ENCODE measurements around the gene C6orf89.
"Not testable (repeated sequence)": the region's sequence is repeated elsewhere in the genome, so short reads cannot be mapped to it uniquely, and the experiment has no call there.

The C6orf89 gene

DNA sequence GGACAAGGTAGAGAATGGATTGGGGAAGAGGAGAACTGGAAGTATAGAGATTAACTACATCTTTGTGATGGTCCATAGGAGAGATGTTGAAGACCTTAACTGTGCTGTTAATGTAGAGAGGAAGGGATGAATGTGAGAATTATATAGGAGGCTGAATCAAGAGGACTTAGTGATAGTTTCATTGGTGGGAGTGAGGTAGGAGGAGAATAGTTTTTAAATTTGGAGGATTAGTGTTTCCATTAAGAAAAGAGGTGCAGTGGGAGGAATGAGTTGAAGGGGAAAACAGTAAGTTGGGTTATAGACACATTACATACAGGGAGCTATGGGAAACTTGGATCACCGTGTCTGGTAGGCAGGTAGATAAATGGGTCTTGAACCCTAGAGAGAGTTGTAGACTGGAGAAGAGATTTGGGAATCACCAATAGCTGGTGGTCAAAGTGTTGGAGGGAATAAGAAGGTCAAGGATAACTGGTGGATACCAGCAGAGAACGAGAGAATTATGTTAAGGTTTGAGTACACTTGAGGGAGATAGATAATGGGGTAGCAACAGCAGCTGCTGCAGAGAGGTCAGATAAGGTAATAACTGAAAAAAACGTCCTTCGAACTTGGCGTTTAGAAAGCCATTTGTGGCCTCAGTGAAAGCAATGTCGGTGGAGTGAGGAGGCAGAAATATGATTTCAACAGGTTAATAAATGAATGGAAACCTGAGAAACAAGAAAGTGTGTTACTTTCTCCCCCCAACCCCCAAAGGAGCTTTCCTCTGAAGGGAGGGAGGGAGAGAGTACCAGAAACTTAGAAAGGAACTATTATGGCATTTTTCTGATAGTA is 3.1 kb downstream of the C6orf89 start:
- H3K18ac ChIP-seq (ENCODE audit: low read length), result no peak overlapping the region
- no peaks in the 10 kb centered on the region for H3K4me1 ChIP-seq (ENCODE audit: control insufficient read depth, low read depth, low read length)
- no peak overlapping the region for H3K4me2 ChIP-seq (ENCODE audit: low read length)
- no peak overlapping the region for H2AK5ac ChIP-seq (ENCODE audit: low read length)
- no peak overlapping the region for H4K8ac ChIP-seq (ENCODE audit: low read depth, low read length)
- H3K23ac ChIP-seq (ENCODE audit: low read length), result no peak overlapping the region
- H3K4me3 ChIP-seq (ENCODE audit: low read length), result no peak overlapping the region
- peaks cover 2% of the 10 kb centered on the region for H3K79me1 ChIP-seq (ENCODE audit: low read length)
- H2BK120ac ChIP-seq (ENCODE audit: low read depth, low read length), result no peak overlapping the region
- WGBS (ENCODE audit: extremely low coverage, insufficient coverage, low lambda C conversion rate), result no CpG with 5 or more reads among the region's 6 CpGs
- no peak overlapping the region for H4K5ac ChIP-seq (ENCODE audit: low read length)
- no peak overlapping the region for H3K56ac ChIP-seq (ENCODE audit: low read length)
- H3K27ac ChIP-seq (ENCODE audit: low read depth, low read length), result no peak overlapping the region
- H2BK5ac ChIP-seq (ENCODE audit: low read length), result no peak overlapping the region
- no peaks in the 10 kb centered on the region for H3K36me3 ChIP-seq (ENCODE audit: control insufficient read depth, insufficient read depth, low read length)
- no peaks in the 10 kb centered on the region for H3K79me2 ChIP-seq (ENCODE audit: control insufficient read depth, insufficient read depth, low read length)
- DNase-seq, result no peak
- no peak overlapping the region for H2BK15ac ChIP-seq (replicated peaks; ENCODE audit: low read depth)
- H3K4ac ChIP-seq (ENCODE audit: low read depth, low read length), result no peak overlapping the region
- H3K9ac ChIP-seq (ENCODE audit: low read length), result no peak overlapping the region
- H3K27me3 ChIP-seq (ENCODE audit: insufficient read depth, low read length, poor library complexity), result peaks cover 2% of the 10 kb centered on the region

DNA sequence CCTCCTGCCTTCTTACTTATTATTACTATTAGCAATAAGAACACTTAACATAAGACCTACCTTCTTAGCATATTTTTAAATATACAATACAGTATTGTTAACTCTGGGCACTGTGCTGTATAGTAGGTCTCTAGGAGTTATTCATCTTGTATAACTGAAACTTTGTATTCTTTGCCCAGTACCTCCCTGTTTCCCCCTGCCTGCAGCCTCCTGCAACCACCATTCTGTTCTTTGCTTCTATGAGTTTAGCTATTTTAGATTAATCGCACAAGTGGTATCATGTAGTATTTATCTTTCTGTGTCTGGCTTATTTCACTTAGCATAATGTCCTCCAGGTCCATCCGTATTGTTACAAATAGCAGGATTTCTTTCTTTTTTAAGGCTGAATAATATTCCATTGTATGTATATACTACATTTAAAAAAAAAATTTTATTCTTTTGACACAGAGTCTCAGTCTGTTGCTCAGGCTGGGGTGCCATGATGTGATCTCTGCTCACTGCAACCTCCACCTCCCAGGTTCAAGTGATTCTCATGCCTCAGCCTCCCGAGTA is 4.4 kb downstream of the C6orf89 start:
- no peak overlapping the region for H2BK120ac ChIP-seq (ENCODE audit: low read depth, low read length)
- H3K27ac ChIP-seq (ENCODE audit: low read depth, low read length), result no peak overlapping the region
- no peak overlapping the region for H3K4ac ChIP-seq (ENCODE audit: low read depth, low read length)
- H3K9ac ChIP-seq (ENCODE audit: low read length), result no peak overlapping the region
- H3K79me2 ChIP-seq (ENCODE audit: control insufficient read depth, insufficient read depth, low read length), result no peaks in the 10 kb centered on the region
- no peak overlapping the region for H3K18ac ChIP-seq (ENCODE audit: low read length)
- H3K4me1 ChIP-seq (ENCODE audit: control insufficient read depth, low read depth, low read length), result no peaks in the 10 kb centered on the region
- H3K56ac ChIP-seq (ENCODE audit: low read length), result no peak overlapping the region
- H3K27me3 ChIP-seq (ENCODE audit: insufficient read depth, low read length, poor library complexity), result peaks cover 2% of the 10 kb centered on the region
- no CpG with 5 or more reads among the region's 3 CpGs for WGBS (ENCODE audit: extremely low coverage, insufficient coverage, low lambda C conversion rate)
- peaks cover 2% of the 10 kb centered on the region for H3K79me1 ChIP-seq (ENCODE audit: low read length)
- H3K4me3 ChIP-seq (ENCODE audit: low read length), result no peak overlapping the region
- H3K23ac ChIP-seq (ENCODE audit: low read length), result no peak overlapping the region
- H4K8ac ChIP-seq (ENCODE audit: low read depth, low read length), result no peak overlapping the region
- no peak overlapping the region for H2BK15ac ChIP-seq (replicated peaks; ENCODE audit: low read depth)
- no peak overlapping the region for H3K4me2 ChIP-seq (ENCODE audit: low read length)
- H2AK5ac ChIP-seq (ENCODE audit: low read length), result no peak overlapping the region
- no peak overlapping the region for H2BK5ac ChIP-seq (ENCODE audit: low read length)
- no peak overlapping the region for H4K5ac ChIP-seq (ENCODE audit: low read length)
- no peaks in the 10 kb centered on the region for H3K36me3 ChIP-seq (ENCODE audit: control insufficient read depth, insufficient read depth, low read length)
- DNase-seq, result no peak

DNA sequence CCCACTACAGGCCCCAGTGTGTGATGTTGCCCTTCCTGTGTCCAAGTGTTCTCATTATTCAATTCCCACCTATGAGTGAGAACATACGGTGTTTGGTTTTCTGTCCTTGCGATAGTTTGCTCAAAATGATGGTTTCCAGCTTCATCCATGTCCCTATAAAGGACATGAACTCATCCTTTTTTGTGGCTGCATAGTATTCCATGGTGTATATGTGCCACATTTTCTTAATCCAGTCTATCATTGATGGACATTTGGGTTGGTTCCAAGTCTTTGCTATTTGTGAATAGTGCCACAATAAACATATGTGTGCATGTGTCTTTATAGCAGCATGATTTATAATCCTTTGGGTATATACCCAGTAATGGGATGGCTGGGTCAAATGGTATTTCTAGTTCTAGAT is 5.4 kb downstream of the C6orf89 start:
- H2BK5ac ChIP-seq (ENCODE audit: low read length); H3K4me2 ChIP-seq (ENCODE audit: low read length); H4K5ac ChIP-seq (ENCODE audit: low read length); H2AK5ac ChIP-seq (ENCODE audit: low read length); H3K4me1 ChIP-seq (ENCODE audit: control insufficient read depth, low read depth, low read length); H3K27ac ChIP-seq (ENCODE audit: low read depth, low read length); H3K4me3 ChIP-seq (ENCODE audit: low read length); H3K36me3 ChIP-seq (ENCODE audit: control insufficient read depth, insufficient read depth, low read length); H3K79me1 ChIP-seq (ENCODE audit: low read length); H3K4ac ChIP-seq (ENCODE audit: low read depth, low read length); DNase-seq; H2BK120ac ChIP-seq (ENCODE audit: low read depth, low read length); H2BK15ac ChIP-seq (replicated peaks; ENCODE audit: low read depth); H3K79me2 ChIP-seq (ENCODE audit: control insufficient read depth, insufficient read depth, low read length); H3K23ac ChIP-seq (ENCODE audit: low read length); H3K9ac ChIP-seq (ENCODE audit: low read length); H3K27me3 ChIP-seq (ENCODE audit: insufficient read depth, low read length, poor library complexity); H3K56ac ChIP-seq (ENCODE audit: low read length); H3K18ac ChIP-seq (ENCODE audit: low read length); H4K8ac ChIP-seq (ENCODE audit: low read depth, low read length): not testable (repeated sequence)
- WGBS (ENCODE audit: extremely low coverage, insufficient coverage, low lambda C conversion rate), result no CpG with 5 or more reads among the region's 2 CpGs

DNA sequence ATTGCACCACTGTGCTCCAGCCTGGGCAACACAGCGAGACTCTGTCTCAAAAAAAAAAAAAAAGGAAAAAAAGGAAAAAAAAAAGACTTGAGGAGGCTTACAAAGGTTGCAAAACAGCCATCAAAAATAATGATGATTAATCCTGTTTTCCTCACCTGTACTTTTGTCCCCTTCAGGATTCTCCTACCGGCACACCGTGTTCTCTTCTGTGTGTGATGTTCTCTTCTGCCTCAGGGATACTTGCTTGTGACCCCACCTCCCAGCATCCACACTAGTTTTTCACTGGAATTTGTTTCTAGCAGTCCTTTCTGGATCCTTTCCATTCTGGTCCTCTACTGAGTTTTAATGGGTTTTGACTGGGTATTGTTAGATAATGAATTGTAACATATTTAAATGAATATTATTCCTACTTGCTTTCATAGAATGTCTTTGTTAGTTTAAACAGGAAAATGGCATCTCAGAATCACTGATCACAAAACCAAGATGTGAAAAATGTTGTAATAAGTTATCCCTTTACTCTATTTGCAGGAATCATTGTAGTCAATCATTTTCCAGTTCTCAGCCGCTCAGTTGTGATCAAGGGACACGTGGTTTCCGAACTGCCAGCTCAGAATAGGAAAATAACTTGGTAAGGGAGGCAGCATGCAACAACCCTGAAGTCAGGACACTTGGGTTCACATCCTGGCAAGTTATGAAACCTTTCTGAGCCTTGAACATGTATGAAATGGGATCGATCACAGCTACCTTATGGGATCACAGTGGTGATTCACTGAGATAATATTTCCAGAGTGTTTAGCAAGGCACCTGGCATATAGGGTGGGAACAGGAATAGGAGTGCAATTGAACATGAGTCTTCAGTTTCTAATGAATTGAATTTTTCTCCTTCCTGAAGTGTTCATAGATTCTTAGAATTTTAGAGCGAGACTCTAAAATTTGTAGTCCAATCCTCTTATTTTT is 8.5 kb downstream of the C6orf89 start:
- Histone ChIP-seq H3K56ac (ENCODE audit: low read length) (no peak overlapping the region), H2BK15ac (replicated peaks; ENCODE audit: low read depth) (no peak overlapping the region), H2AK5ac (ENCODE audit: low read length) (no peak overlapping the region), H2BK120ac (ENCODE audit: low read depth, low read length) (no peak overlapping the region), H3K18ac (ENCODE audit: low read length) (no peak overlapping the region), H3K4me3 (ENCODE audit: low read length) (no peak overlapping the region), H3K27ac (ENCODE audit: low read depth, low read length) (no peak overlapping the region), H3K4me1 (ENCODE audit: control insufficient read depth, low read depth, low read length) (no peaks in the 10 kb centered on the region), H3K36me3 (ENCODE audit: control insufficient read depth, insufficient read depth, low read length) (no peaks in the 10 kb centered on the region), H3K79me1 (ENCODE audit: low read length) (no peaks in the 10 kb centered on the region), H3K9ac (ENCODE audit: low read length) (no peak overlapping the region), H4K8ac (ENCODE audit: low read depth, low read length) (no peak overlapping the region), H4K5ac (ENCODE audit: low read length) (no peak overlapping the region), H3K27me3 (ENCODE audit: insufficient read depth, low read length, poor library complexity) (peaks cover 2% of the 10 kb centered on the region), H3K23ac (ENCODE audit: low read length) (no peak overlapping the region), H3K79me2 (ENCODE audit: control insufficient read depth, insufficient read depth, low read length) (no peaks in the 10 kb centered on the region), H3K4me2 (ENCODE audit: low read length) (no peak overlapping the region), H2BK5ac (ENCODE audit: low read length) (no peak overlapping the region), H3K4ac (ENCODE audit: low read depth, low read length) (no peak overlapping the region)
- WGBS (ENCODE audit: extremely low coverage, insufficient coverage, low lambda C conversion rate), result no CpG with 5 or more reads among the region's 8 CpGs
- DNase-seq, result no peak

DNA sequence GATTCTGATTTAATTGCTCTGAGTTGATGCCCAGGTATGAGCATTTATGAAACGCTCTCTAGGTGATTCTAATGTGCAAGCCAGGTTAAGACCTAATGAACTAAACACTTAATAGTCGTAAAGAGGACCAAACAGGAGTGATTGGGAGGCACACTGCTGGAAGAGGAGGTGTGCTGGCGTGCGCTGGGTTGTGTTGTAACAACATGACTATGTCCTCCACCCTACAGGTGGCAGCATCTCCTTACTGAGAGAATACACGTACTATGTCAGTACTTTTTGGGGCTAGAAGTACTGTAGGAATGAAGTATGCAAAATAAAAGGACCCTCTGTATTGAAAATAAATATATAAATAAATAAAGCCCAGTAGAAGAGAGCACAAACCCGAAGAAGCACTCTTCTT is 11.9 kb downstream of the C6orf89 start:
- Histone ChIP-seq H2AK5ac (ENCODE audit: low read length) (no peak overlapping the region), H3K4me3 (ENCODE audit: low read length) (no peak overlapping the region), H3K23ac (ENCODE audit: low read length) (no peak overlapping the region), H4K5ac (ENCODE audit: low read length) (no peak overlapping the region), H3K18ac (ENCODE audit: low read length) (no peak overlapping the region), H3K56ac (ENCODE audit: low read length) (no peak overlapping the region), H3K9ac (ENCODE audit: low read length) (no peak overlapping the region), H2BK120ac (ENCODE audit: low read depth, low read length) (no peak overlapping the region), H3K4me1 (ENCODE audit: control insufficient read depth, low read depth, low read length) (no peaks in the 10 kb centered on the region), H3K4ac (ENCODE audit: low read depth, low read length) (no peak overlapping the region), H2BK15ac (replicated peaks; ENCODE audit: low read depth) (no peak overlapping the region), H2BK5ac (ENCODE audit: low read length) (no peak overlapping the region), H3K27ac (ENCODE audit: low read depth, low read length) (no peak overlapping the region), H3K36me3 (ENCODE audit: control insufficient read depth, insufficient read depth, low read length) (no peaks in the 10 kb centered on the region), H3K79me1 (ENCODE audit: low read length) (no peaks in the 10 kb centered on the region), H3K4me2 (ENCODE audit: low read length) (no peak overlapping the region), H3K27me3 (ENCODE audit: insufficient read depth, low read length, poor library complexity) (no peaks in the 10 kb centered on the region), H4K8ac (ENCODE audit: low read depth, low read length) (no peak overlapping the region), H3K79me2 (ENCODE audit: control insufficient read depth, insufficient read depth, low read length) (no peaks in the 10 kb centered on the region)
- peak; percentile 48 for DNase-seq
- no CpG with 5 or more reads among the region's 6 CpGs for WGBS (ENCODE audit: extremely low coverage, insufficient coverage, low lambda C conversion rate)
